ENCODE data around the gene TJP3. TPM values are rescaled to one million over a fixed set of nuclear protein-coding genes. Genes with fewer than 3 reads are reported as not detected.

Gene TJP3
- total and polyA plus RNA-seq, 4 donors, result 0.30 to 5.0 (median 1.7) TPM

DNA sequence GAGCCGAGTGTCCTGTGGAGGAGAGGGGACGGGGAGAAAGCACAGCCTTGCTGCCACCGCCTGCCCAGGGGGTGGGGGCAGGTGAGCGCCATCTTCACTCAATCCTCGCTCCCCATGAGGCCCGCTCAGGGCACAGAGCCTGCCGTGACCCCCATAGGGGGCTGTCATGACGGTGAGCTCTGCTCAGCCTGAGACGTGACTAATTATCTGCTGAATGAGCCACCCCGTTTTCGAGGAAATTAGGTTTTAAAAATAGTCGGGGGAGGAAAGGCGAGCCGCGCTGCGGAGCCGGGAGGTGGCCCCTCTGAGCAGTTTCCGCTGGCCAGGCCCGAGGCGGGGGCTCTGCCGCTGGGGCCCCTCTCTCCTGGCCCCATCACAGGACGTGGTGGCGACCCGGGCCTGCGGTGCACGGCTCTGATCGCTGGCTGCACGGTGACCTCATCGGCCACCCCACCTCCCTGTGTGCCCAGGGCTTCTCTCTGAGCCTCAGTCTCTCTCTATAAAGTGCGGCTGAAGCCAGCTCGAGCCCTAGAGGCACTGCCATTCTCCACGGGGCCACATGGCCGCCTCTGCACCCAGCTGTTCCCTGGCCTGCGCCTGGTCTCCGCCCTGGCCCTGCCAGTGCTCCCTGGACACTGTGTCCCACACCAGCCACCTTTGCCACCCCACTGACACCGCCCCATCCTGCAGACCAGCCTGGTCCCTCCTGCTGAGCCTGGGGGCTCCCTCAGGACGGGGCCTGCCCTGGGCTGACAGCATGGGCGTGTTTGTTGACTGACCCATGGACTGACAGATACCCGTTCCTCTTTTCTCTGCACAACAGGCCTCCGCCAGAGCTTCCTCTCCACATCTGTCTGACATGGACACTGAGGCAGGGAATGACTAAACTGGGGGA lies 36.3 kb upstream of the TJP3 start:
- H3K4me1 ChIP-seq (ENCODE audit: control insufficient read depth, insufficient read depth, low read length), result peaks cover 54% of the 10 kb centered on the region
- peak overlapping the region; percentile 92 for H3K27ac ChIP-seq (ENCODE audit: low read depth, low read length)
- H3K4me3 ChIP-seq (ENCODE audit: low read depth, low read length), result no peak overlapping the region
- H3K36me3 ChIP-seq (ENCODE audit: control insufficient read depth, insufficient read depth, low read length), result peaks cover 78% of the 10 kb centered on the region
- WGBS (ENCODE audit: insufficient coverage), result 32% methylated on average over 38 of the region's 40 CpGs
- DNase-seq (ENCODE audit: low read depth in 4 of 6, low spot score in 6 of 6), result no peak
- H3K9me3 ChIP-seq (ENCODE audit: control insufficient read depth, insufficient read depth, low read length), result no peaks in the 10 kb centered on the region
- H3K27me3 ChIP-seq (ENCODE audit: control insufficient read depth, insufficient read depth, low read length), result no peaks in the 10 kb centered on the region

DNA sequence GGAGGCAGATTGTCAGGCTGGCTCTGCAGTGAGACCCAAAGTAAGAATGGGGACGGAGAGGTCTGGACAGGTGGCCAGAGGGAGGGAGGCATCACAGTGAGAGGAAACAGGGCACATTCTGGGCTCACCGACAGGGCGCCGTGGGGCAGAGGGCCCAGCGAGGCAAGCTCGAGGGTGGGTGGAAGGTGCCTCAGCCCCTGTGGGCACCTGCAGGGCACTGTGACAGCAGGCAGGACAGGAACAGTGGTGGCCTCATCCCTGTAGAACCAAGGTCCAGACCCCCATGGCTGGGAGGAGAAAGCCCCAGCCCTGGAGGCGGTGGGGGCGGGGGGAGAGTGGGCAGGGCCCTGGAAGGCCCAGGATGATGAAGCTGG lies 35.6 kb upstream of the TJP3 start:
- Histone ChIP-seq H3K9me3 (ENCODE audit: control insufficient read depth, insufficient read depth, low read length) (no peaks in the 10 kb centered on the region), H3K36me3 (ENCODE audit: control insufficient read depth, insufficient read depth, low read length) (peaks cover 72% of the 10 kb centered on the region), H3K4me1 (ENCODE audit: control insufficient read depth, insufficient read depth, low read length) (peaks cover 51% of the 10 kb centered on the region), H3K27ac (ENCODE audit: low read depth, low read length) (peak overlapping the region; percentile 92), H3K27me3 (ENCODE audit: control insufficient read depth, insufficient read depth, low read length) (no peaks in the 10 kb centered on the region), H3K4me3 (ENCODE audit: low read depth, low read length) (no peak overlapping the region)
- WGBS (ENCODE audit: insufficient coverage), result 94% methylated on average over 6 of the region's 8 CpGs
- DNase-seq (ENCODE audit: low read depth in 4 of 6, low spot score in 6 of 6), result no peak

DNA sequence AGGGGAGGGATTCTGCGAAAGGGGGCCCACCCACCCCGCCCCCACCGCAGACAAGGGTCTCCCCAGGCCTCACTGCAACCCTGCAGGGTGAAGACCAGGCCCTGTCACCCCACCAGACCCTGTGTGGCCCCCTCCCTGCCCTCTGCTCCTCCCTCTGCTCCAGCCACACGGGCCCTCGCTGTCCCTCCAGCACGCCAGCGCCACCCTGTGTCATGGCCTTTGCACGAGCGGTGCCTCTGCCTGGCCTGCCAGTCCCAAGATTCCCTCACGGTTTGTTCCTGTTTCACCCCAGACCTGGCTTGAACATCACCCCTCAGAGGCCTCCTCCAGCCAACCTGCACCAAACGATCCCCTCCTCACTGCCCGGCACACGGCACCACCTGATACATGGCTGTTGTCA lies 35.2 kb upstream of the TJP3 start:
- Histone ChIP-seq H3K27ac (ENCODE audit: low read depth, low read length) (no peak overlapping the region), H3K9me3 (ENCODE audit: control insufficient read depth, insufficient read depth, low read length) (no peaks in the 10 kb centered on the region), H3K27me3 (ENCODE audit: control insufficient read depth, insufficient read depth, low read length) (no peaks in the 10 kb centered on the region), H3K36me3 (ENCODE audit: control insufficient read depth, insufficient read depth, low read length) (peaks cover 67% of the 10 kb centered on the region), H3K4me3 (ENCODE audit: low read depth, low read length) (no peak overlapping the region), H3K4me1 (ENCODE audit: control insufficient read depth, insufficient read depth, low read length) (peaks cover 47% of the 10 kb centered on the region)
- 74% methylated on average over 11 of the region's 13 CpGs for WGBS (ENCODE audit: insufficient coverage)
- DNase-seq (ENCODE audit: low read depth in 4 of 6, low spot score in 6 of 6), result no peak

DNA sequence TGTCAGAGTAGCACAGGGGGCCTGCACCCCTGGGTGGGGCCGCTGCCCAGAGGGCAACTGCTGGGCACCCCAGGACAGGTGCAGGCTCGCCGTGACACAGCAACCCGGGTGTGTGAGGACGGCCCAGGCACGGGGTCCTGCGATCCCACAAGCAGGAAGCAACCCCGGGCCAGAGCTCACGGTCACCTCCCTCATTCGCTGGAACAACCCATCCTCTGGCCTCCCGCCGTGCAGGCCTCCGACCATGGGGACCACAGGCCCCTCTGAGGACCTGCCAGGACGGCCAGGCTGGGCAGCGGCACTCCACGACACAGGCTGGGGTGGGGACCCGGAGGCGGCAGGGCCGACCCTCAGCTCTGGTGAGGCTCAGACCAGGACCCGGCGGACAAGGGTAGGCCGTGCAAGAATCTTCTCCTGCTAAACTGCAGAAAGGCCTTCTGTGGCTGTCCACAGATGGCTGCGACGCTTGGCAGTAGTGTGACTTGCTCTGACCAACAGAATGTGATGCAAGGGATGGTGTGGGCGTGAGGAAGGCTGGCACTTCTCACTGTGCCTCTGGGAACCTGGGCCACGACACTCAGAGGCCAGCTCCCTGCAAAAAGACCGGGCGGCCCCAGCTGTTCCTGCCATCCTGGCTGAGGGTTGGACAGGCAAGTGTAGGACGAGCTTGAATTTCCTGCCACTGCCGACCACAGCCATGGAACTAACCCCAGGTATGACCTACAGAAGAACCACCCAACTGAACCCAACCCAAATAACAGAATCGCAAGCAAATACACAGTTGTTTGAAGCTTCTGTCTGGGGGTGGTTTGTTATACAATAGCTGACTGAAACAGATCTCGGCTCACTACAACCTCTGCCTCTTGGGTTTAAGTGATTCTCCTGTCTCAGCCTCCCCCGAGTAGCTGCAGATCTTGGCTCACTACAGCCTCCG lies 34.4 kb upstream of the TJP3 start:
- H3K4me1 ChIP-seq (ENCODE audit: control insufficient read depth, insufficient read depth, low read length), result peaks cover 39% of the 10 kb centered on the region
- whole genome bisulfite sequencing (ENCODE audit: insufficient coverage), result 89% methylated on average over 31 of the region's 34 CpGs
- H3K4me3 ChIP-seq (ENCODE audit: low read depth, low read length), result no peak overlapping the region
- H3K36me3 ChIP-seq (ENCODE audit: control insufficient read depth, insufficient read depth, low read length), result peaks cover 65% of the 10 kb centered on the region
- H3K9me3 ChIP-seq (ENCODE audit: control insufficient read depth, insufficient read depth, low read length), result no peaks in the 10 kb centered on the region
- no peaks in the 10 kb centered on the region for H3K27me3 ChIP-seq (ENCODE audit: control insufficient read depth, insufficient read depth, low read length)
- no peak overlapping the region for H3K27ac ChIP-seq (ENCODE audit: low read depth, low read length)
- no peak for DNase-seq (ENCODE audit: low read depth in 4 of 6, low spot score in 6 of 6)

DNA sequence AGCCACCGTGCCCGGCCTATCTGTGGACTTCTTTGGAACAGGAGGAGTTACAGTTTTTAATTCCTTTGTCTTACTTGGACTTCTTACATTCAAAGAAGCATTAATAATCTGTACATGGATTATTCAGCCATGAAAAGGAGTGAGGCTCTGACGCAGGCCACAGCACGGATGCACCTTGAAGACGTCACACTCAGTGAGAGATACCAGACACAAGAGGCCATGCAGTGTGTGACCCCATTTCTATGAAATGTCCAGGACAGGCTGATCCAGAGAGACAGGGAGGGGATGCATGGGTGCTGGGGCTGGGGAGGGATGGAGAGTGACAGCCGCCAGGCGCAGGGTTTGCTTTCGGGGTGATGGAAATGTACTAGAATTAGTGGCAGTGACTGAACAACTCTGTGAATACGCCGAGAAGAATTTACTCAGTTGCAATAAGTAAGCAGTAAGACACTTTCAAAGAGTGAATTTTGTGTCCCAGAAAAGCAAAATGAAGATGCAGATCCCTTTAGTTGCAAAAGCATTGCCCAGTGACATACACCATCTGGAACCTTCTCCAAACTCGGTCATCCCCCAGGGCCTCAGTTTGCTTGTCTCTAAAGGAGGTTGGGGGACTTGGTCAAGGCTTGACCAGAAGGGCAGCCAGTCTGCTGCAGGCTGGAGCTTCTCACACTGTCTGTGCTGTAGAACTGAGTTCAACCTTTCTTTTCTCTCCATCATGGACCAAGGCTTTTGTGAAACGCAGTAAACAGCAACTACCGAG lies 33.2 kb upstream of the TJP3 start:
- Histone ChIP-seq H3K4me1 (ENCODE audit: control insufficient read depth, insufficient read depth, low read length) (peaks cover 27% of the 10 kb centered on the region), H3K27ac (ENCODE audit: low read depth, low read length) (no peak overlapping the region), H3K4me3 (ENCODE audit: low read depth, low read length) (no peak overlapping the region), H3K36me3 (ENCODE audit: control insufficient read depth, insufficient read depth, low read length) (peaks cover 63% of the 10 kb centered on the region), H3K9me3 (ENCODE audit: control insufficient read depth, insufficient read depth, low read length) (no peaks in the 10 kb centered on the region), H3K27me3 (ENCODE audit: control insufficient read depth, insufficient read depth, low read length) (no peaks in the 10 kb centered on the region)
- DNase-seq (ENCODE audit: low read depth in 4 of 6, low spot score in 6 of 6), result no peak
- 97% methylated on average over 8 of the region's 13 CpGs for WGBS (ENCODE audit: insufficient coverage)

DNA sequence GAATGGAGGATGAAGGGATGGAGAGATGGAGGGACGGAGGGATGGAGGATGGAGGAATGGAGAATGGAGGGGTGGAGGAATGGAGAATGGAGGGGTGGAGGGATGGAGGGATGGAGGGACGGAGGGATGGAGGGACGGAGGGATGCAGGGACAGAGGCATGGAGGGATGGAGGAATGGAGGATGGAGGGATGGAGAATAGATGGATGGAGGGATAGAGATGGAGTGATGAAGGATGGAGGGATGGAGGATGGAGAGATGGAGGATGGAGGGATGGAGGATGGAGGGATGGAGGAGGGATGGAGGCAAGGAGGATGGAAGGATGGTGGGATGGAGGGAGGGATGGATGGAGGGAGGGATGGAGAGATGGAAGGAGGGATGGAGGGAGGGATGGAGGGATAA lies 30.0 kb upstream of the TJP3 start:
- 97% methylated on average over 3 of the region's 3 CpGs for WGBS (ENCODE audit: insufficient coverage)
- Histone ChIP-seq H3K36me3 (ENCODE audit: control insufficient read depth, insufficient read depth, low read length) (peaks cover 52% of the 10 kb centered on the region), H3K27ac (ENCODE audit: low read depth, low read length) (no peak overlapping the region), H3K27me3 (ENCODE audit: control insufficient read depth, insufficient read depth, low read length) (no peaks in the 10 kb centered on the region), H3K4me1 (ENCODE audit: control insufficient read depth, insufficient read depth, low read length) (peaks cover 3% of the 10 kb centered on the region), H3K4me3 (ENCODE audit: low read depth, low read length) (no peak overlapping the region), H3K9me3 (ENCODE audit: control insufficient read depth, insufficient read depth, low read length) (no peaks in the 10 kb centered on the region)
- no peak for DNase-seq (ENCODE audit: low read depth in 4 of 6, low spot score in 6 of 6)

DNA sequence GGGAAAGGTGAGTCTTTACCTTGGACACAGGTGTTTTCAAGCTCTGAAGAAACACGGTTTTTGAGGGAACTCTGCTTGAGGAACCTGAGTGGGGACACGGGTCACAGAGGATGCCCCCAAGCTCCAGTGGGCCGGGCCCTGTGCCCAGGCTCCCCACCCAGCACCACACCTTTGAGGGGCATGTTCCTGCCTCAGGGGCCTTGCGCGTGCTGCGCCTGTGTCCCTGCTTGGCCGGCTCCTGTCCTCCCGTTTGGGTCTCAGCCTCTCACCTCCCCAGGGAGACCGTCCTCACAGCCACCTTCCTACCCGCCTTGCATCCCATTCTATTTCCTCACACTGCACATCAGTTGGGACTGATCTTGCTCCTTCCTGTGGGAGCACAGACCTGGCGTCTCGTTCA lies 29.0 kb upstream of the TJP3 start:
- H3K27ac ChIP-seq (ENCODE audit: low read depth, low read length), result no peak overlapping the region
- H3K4me1 ChIP-seq (ENCODE audit: control insufficient read depth, insufficient read depth, low read length), result peaks cover 7% of the 10 kb centered on the region
- no peaks in the 10 kb centered on the region for H3K27me3 ChIP-seq (ENCODE audit: control insufficient read depth, insufficient read depth, low read length)

DNA sequence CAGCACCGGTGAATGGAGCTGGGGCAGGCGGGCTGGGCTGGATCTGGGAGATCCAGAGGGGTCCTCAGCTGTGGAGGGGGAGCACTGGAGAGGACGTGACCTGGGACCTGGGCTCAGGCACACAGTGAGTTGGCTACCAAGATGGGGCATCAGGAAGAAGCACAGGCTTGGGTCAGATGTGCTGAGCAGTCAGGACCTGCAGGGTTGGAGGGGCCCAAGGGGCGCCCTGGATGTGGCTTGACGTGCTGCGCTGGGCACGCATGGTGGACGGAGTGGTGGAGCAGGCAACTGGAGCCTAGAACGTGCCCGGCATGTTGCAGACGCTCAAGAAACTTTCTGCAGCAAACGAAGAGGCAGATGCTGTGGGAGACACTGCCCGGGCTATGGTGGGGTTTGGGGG lies 28.6 kb upstream of the TJP3 start:
- 96% methylated on average over 13 of the region's 13 CpGs for WGBS (ENCODE audit: insufficient coverage)

More for the DNA sequence above, 29.0 kb upstream of the TJP3 start:
- no peak overlapping the region for H3K4me3 ChIP-seq (ENCODE audit: low read depth, low read length)
- 94% methylated on average over 12 of the region's 12 CpGs for WGBS (ENCODE audit: insufficient coverage)
- no peaks in the 10 kb centered on the region for H3K9me3 ChIP-seq (ENCODE audit: control insufficient read depth, insufficient read depth, low read length)
- peaks cover 51% of the 10 kb centered on the region for H3K36me3 ChIP-seq (ENCODE audit: control insufficient read depth, insufficient read depth, low read length)
- no peak for DNase-seq (ENCODE audit: low read depth in 4 of 6, low spot score in 6 of 6)

DNA sequence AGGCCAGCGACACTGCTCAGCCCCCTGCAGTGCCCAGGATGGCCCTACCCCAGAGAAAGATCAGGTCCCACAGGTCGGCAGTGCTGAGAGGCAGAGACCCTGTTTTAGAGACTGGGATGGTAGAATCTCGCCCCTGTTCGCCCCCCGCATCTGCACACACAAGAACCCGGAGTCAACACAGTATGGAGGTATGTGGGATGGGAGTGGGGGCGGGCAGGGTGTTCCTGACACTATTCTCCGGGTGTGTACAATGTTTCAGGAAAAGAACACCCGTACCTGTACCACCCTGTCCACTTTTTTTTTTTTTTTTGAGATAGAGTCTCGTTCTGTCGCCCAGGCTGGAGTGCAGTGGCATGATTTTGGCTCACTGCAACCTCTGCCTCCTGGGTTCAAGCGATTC lies 27.2 kb upstream of the TJP3 start:
- H3K9me3 ChIP-seq (ENCODE audit: control insufficient read depth, insufficient read depth, low read length), result no peaks in the 10 kb centered on the region
- 67% methylated on average over 1 of the region's 12 CpGs for WGBS (ENCODE audit: insufficient coverage)
- H3K27ac ChIP-seq (ENCODE audit: low read depth, low read length), result no peak overlapping the region

More for the DNA sequence above, 28.6 kb upstream of the TJP3 start:
- Histone ChIP-seq H3K4me1 (ENCODE audit: control insufficient read depth, insufficient read depth, low read length) (peaks cover 7% of the 10 kb centered on the region), H3K27ac (ENCODE audit: low read depth, low read length) (no peak overlapping the region), H3K36me3 (ENCODE audit: control insufficient read depth, insufficient read depth, low read length) (peaks cover 55% of the 10 kb centered on the region), H3K9me3 (ENCODE audit: control insufficient read depth, insufficient read depth, low read length) (no peaks in the 10 kb centered on the region), H3K27me3 (ENCODE audit: control insufficient read depth, insufficient read depth, low read length) (no peaks in the 10 kb centered on the region), H3K4me3 (ENCODE audit: low read depth, low read length) (no peak overlapping the region)
- no peak for DNase-seq (ENCODE audit: low read depth in 4 of 6, low spot score in 6 of 6)

More for the DNA sequence above, 27.2 kb upstream of the TJP3 start:
- Histone ChIP-seq H3K27me3 (ENCODE audit: control insufficient read depth, insufficient read depth, low read length) (no peaks in the 10 kb centered on the region), H3K4me1 (ENCODE audit: control insufficient read depth, insufficient read depth, low read length) (peaks cover 7% of the 10 kb centered on the region), H3K4me3 (ENCODE audit: low read depth, low read length) (no peak overlapping the region), H3K36me3 (ENCODE audit: control insufficient read depth, insufficient read depth, low read length) (peaks cover 51% of the 10 kb centered on the region)
- no peak for DNase-seq (ENCODE audit: low read depth in 4 of 6, low spot score in 6 of 6)

Data from spinal cord (tissue), 10 donors.